ENCODE results near the gene HOXB4.
A peak's percentile ranks its signal among the peaks of the same experiment; 100 is the strongest.

The HOXB4 gene

DNA sequence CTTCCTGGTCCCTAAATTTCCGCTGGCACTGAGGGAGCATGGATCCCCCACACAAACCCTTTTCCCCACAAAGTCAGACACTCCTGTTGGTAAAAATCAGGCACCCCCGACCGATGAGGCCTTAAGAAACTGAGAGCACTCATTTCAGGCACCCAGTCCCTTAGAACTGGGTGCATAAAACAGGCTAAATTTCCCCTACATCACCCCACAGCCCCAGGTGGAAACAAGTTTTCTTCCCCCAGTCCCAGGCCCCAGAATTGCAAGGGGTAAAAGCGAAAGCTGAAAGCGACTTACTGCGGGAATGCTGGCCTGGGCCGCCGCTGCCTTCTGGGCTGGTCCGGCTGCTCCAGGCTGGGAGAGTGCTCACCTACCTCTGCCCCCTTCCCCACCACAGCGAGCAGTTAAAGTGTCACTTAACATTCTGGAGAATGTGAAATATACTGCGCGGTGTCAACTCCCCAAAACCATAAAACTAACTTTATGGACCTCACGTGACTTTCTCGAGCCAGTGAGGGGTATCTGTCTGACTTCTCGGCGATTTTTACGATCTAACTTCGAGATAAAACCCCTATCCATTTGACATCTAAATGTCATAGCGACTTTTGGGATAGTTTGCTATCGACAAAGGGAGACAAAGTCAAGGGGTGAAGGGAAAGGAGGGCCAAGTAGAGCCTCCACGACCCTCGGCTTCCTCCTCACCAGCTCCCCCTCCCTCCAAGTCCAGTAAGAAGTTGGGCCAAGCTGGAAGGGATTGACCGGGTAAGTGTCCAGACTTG is 11.9 kb upstream of the HOXB4 start, which contains the start of gene HOXB3:
Gene HOXB3, minus strand, starts transcription at position 411 of the 776 bp plus-strand sequence. CDS start 37,767 bp downstream, outside the sequence.
- TF ChIP-seq, protein P1, sequence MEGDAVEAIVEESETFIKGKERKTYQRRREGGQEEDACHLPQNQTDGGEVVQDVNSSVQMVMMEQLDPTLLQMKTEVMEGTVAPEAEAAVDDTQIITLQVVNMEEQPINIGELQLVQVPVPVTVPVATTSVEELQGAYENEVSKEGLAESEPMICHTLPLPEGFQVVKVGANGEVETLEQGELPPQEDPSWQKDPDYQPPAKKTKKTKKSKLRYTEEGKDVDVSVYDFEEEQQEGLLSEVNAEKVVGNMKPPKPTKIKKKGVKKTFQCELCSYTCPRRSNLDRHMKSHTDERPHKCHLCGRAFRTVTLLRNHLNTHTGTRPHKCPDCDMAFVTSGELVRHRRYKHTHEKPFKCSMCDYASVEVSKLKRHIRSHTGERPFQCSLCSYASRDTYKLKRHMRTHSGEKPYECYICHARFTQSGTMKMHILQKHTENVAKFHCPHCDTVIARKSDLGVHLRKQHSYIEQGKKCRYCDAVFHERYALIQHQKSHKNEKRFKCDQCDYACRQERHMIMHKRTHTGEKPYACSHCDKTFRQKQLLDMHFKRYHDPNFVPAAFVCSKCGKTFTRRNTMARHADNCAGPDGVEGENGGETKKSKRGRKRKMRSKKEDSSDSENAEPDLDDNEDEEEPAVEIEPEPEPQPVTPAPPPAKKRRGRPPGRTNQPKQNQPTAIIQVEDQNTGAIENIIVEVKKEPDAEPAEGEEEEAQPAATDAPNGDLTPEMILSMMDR (IDR thresholded peaks at IDR 0.05; ENCODE audit: low read depth, low read length) = no peak
- H3K4me3 ChIP-seq (ENCODE audit: low read depth, low read length) = peak within 1 kb of the TSS; percentile 89

DNA sequence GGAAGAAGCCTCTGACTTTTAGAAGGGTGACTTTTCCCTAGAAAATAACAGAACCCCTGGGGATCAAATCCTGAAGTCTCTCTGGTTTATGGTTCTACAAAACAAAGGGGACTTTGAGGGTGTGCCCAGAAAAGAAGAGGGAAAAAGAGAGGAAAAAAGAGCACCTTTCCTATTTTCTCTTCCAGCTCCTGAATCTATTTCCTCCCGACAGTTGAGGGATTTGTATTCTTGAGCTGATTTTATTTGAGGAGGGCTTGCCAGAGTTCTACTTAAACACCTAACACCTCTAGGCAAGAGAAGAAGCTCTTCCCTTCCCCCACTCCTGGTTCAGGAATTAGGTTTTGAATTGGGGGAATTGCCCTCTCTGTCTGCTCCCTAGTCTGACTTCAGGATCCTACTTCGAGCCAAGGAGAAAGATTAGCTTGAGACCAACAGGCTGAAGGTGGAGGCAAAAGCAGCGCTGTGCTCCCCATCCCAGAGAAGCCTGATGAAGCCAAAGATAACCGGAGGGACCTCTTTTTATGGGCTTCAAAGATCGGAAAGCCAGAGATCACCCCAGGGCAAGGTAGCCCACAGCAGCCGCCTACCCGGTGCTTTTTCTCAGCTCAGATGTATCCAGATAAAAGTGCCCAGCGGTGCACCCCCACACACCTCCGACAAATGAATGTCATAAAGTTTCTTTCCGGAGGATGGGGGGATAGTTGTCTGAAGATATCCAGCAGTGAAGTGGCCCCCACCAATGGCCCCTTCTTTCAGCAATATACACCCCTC is 11.1 kb upstream of the HOXB4 start:
- peak overlapping the region; percentile 89 for H3K4me3 ChIP-seq (ENCODE audit: low read depth, low read length)
- TF ChIP-seq, protein P1 (IDR thresholded peaks at IDR 0.05; ENCODE audit: low read depth, low read length) = no peak

DNA sequence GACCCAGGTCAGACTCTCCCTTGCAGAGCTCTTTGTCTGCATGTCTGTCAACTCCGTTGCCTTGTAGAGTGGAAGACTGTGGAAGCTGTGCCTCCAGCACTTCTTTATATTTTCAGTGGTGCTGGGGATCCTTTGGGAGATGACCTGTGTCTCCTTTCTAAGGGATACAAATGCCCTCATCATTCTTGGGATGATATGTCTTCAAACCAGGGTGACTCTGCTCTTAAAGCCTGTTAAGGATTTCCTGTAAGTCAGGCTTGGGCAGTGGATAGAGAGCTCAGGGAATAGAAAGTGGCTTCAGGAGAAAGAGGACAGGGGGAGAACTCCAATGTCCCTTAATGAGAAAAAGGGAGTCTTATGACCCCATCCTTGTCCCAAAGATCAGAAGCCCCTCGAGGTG is 10.4 kb upstream of the HOXB4 start:
- TF ChIP-seq, protein P1 (IDR thresholded peaks at IDR 0.05; ENCODE audit: low read depth, low read length) = no peak
- peak overlapping the region; percentile 89 for H3K4me3 ChIP-seq (ENCODE audit: low read depth, low read length)

DNA sequence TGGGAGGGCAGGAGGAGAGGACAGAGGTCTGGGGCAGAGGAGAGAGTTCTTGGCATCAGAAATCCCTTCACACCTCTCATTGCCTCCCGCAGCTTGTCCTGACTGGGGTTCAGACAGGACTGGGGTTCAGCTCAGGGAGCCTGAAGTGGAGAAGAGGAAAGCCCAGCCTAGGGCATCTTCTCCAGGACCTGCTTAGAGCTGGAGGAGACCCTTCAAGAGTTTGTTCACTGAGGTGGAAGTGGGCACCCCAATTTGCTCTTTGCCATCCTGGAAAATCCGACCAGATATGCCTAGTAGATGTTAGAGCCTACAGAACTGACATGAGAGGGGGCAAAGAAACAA is 9.9 kb upstream of the HOXB4 start:
- TF ChIP-seq, protein P1 (IDR thresholded peaks at IDR 0.05; ENCODE audit: low read depth, low read length) = no peak
- peak overlapping the region; percentile 89 for H3K4me3 ChIP-seq (ENCODE audit: low read depth, low read length)

DNA sequence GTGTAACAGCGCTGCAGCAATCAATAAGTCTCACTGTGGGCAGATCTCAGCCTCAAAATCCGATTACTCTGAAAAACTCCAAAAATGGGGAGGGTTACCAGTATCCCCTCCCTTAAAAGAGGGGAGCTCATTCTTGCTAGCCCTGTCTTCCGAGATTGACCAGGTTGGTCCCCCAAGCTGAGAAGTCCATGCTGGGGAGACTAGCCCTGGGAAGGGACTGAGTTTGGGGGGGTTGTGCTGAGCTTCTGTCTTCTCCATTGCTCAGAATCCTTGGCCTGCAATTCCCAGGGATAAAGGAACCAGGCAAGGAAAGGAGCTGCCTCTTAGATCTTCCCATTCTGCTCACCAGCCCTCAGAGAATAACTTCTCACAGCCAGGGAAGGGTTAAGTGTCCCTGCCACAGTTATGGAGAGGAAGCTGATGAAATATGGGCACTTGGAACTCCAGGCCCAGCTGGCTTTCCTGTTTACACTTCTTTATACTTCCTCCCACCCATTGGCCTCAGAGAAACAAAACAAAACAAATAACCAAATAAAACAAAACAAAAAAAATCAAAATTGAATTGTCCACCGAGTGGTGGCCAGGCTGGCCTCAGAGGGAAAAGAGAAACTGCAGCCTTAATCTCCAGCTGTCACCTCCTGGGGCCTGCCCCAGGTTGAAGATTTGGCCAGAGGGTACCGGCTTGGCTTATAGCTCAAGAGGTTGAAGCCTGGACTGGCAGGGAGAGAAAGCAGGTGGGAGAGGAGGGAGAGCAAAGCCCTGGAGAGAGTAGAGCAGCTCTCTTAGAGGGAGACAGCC is 9.3 kb upstream of the HOXB4 start:
- H3K4me3 ChIP-seq (ENCODE audit: low read depth, low read length) = peak overlapping the region; percentile 89
- TF ChIP-seq, protein P1 (IDR thresholded peaks at IDR 0.05; ENCODE audit: low read depth, low read length) = no peak

DNA sequence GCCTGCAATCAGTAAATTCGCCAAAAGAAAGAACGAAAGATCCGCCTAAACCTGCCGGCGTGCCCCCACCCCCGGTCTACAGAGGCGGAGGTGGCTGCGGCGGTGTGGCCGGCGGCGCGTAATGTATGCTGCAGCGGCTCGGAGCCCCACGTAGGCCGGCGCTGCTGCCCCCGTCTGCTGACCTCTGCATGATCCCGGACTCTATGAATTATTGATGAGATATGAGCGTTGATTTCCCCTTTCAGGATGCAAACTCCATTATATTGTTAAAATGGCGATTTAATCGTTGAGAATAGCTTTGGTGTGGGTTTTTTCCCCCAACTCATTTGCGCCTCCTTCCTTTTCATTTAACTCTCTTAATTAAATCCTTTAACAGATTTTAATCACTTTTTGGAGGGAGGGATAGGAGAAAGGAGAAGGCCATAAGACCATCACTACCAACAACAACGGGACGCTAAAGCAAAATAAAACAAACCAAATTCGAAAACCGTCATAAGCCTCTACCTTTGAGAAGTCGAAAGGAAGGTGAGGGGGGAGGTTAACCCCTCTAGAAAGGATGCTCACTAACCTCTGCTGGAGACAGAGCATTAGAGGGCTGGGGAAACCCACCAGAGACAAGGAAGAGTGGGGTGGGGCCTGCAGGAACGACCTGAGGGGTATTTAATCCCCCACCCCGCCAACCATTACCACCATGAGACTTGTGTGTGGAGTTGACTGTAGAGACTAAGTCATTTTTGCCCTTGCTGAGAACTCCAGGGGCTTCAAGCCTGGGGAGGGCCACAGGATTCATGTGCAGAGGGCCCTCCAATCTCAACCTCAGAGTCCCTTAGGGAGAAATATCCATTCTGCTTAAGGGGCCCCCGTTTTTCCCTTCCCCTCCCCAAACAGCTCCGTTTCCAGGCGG is 8.5 kb upstream of the HOXB4 start:
- peak overlapping the region; percentile 89 for H3K4me3 ChIP-seq (ENCODE audit: low read depth, low read length)
- TF ChIP-seq, protein P1 (IDR thresholded peaks at IDR 0.05; ENCODE audit: low read depth, low read length) = no peak
